Panc1 (cell line): ENCODE measurements around the gene CALHM3. TPM values are rescaled to one million over a fixed set of nuclear protein-coding genes. Genes with fewer than 3 reads are reported as not detected.

Source experiments
- ATAC-seq: fragments of 200-7000 bp; cut with Tn5 transposase; 2 replicates; pipeline ENCODE4 v1.9.1; 2020; ENCODE audit warnings: mild to moderate bottlenecking, moderate library complexity
- BruUV-seq: library from RNA; stranded (reverse); fragments of 400-500 nt; replicated peaks from 2 replicates; lab custom pipeline; 2021; lab: Mats Ljungman, UMichigan
- CTCF ChIA-PET: fragments of 300-600 bp; sonication (Branson Sonifier 250); formaldehyde crosslinking; loops from one replicate; lab custom pipeline; 2022; ENCODE audit warnings: antibody characterized with exemption; lab: Charles Lee
- POLR2A ChIA-PET: fragments of 300-600 bp; sonication (Branson Sonifier 250); formaldehyde crosslinking; loops from one replicate; lab custom pipeline; 2022; ENCODE audit warnings: antibody characterized with exemption; lab: Charles Lee
- DNase-seq: peaks from one replicate; pipeline ENCODE4 v3.0.0-alpha.2; 2010; ENCODE audit warnings: low read depth, low spot score
- H3K27ac ChIP-seq: 2 replicates; pipeline ENCODE4 v1.5.1; 2011; ENCODE audit warnings: mild to moderate bottlenecking, low read length, inconsistent platforms
- H3K27me3 ChIP-seq: fragments of 200-500 bp; sonication (Bioruptor generic); 2 replicates; pipeline ENCODE4 v1.6.0; 2014; ENCODE audit warnings: low read length, inconsistent platforms; ENCODE audit not compliant: control insufficient read depth, insufficient read depth
- H3K36me3 ChIP-seq: fragments of 200-500 bp; sonication (Bioruptor generic); 2 replicates; pipeline ENCODE4 v1.5.1; 2014; ENCODE audit warnings: inconsistent platforms, mild to moderate bottlenecking, low read length, moderate library complexity; ENCODE audit not compliant: control insufficient read depth, insufficient read depth
- H3K4me1 ChIP-seq: 2 replicates; pipeline ENCODE4 v1.5.1; 2011; ENCODE audit warnings: inconsistent platforms, mild to moderate bottlenecking, low read length, moderate library complexity; ENCODE audit not compliant: control insufficient read depth, insufficient read depth
- H3K4me3 ChIP-seq, 2 experiments: 2 replicates each; pipeline ENCODE4 v1.5.1; 2011 to 2012; ENCODE audit warnings: low read depth in 2 of 2, low read length in 2 of 2, mild to moderate bottlenecking in 2 of 2, inconsistent platforms in 1 of 2, moderate library complexity in 1 of 2
- H3K9me3 ChIP-seq: fragments of 200-500 bp; sonication (Bioruptor generic); 2 replicates; pipeline ENCODE4 v1.5.1; 2014; ENCODE audit warnings: low read depth, mild to moderate bottlenecking, inconsistent platforms, low read length, moderate library complexity; ENCODE audit not compliant: control insufficient read depth, insufficient read depth
- CTCF ChIP-seq: fragments of 450-650 bp; IDR thresholded peaks from 2 replicates; pipeline ENCODE4 v1.5.1; 2017; ENCODE audit warnings: mild to moderate bottlenecking
- POLR2AphosphoS5 ChIP-seq: IDR thresholded peaks from 2 replicates; pipeline ENCODE4 v1.6.1; 2012; ENCODE audit warnings: mild to moderate bottlenecking, low read depth, low read length, moderate library complexity
- REST ChIP-seq, 2 experiments: IDR thresholded peaks; 2 replicates each; pipeline ENCODE4 v1.6.1; 2011 to 2012; ENCODE audit warnings: low read depth in 2 of 2, control low read depth in 1 of 2, low read length in 1 of 2, mild to moderate bottlenecking in 1 of 2, moderate library complexity in 1 of 2; ENCODE audit not compliant: insufficient read depth in 1 of 2
- SIN3A ChIP-seq: IDR thresholded peaks from 2 replicates; pipeline ENCODE4 v1.6.1; 2012; ENCODE audit warnings: low read depth, mild to moderate bottlenecking, low read length, moderate library complexity, borderline replicate concordance; ENCODE audit not compliant: insufficient read depth
- TCF7L2 ChIP-seq: IDR thresholded peaks from 2 replicates; pipeline ENCODE4 v1.6.1; 2011; ENCODE audit warnings: mild to moderate bottlenecking, low read depth, low read length, inconsistent platforms
- in situ Hi-C: cut with HindIII; loops from 2 replicates; pipeline ENCODE4 v1.10.0; 2016; ENCODE audit warnings: low sequenced_read_pairs, low pct_unique_long_range_greater_than_20kb
- intact Hi-C: fragments of 100-400 bp; cut with micrococcal nuclease; formaldehyde crosslinking; loops from one replicate; pipeline ENCODE4 v1.10.0; 2022; ENCODE audit not compliant: unreplicated experiment
- total RNA-seq: library from RNA; stranded (reverse); gene quantifications from one replicate; pipeline ENCODE4 v1.2.1, GENCODE V29; 2021; ENCODE audit not compliant: unreplicated experiment

CALHM3 gene
- total RNA-seq, 1 experiment from 2014 or later, result not detected

GRCh38 chr10:103458720-103459119, 20.3 kb downstream of the CALHM3 start, which contains the start of gene CALHM1:
CALHM1 (minus strand) TSS chr10:103458900; CDS start chr10:103458751, 149 bp downstream.
- H3K9me3 ChIP-seq, result no peaks in the 10 kb centered on the region
- peak; percentile 17; the same call in 1 of the 2 replicates for ATAC-seq
- ChIA-PET CTCF (no interaction called here), POLR2A (no interaction called here)
- in situ Hi-C loops, result no loop called here
- DNase-seq, result no peak
- no peak within 1 kb of the TSS for H3K4me3 ChIP-seq
- no peaks in the 10 kb centered on the region for H3K36me3 ChIP-seq
- H3K4me1 ChIP-seq, result no peaks in the 10 kb centered on the region
- TF ChIP-seq REST (IDR thresholded peaks at IDR 0.05; ENCODE audit: insufficient read depth in 1 of 2, low read depth in 2 of 2, low read length in 1 of 2), result no peak
- TF ChIP-seq CTCF, result no peak
- TF ChIP-seq POLR2AphosphoS5, result no peak
- TF ChIP-seq SIN3A, result no peak
- no peak for TF ChIP-seq TCF7L2
- BruUV-seq, result no TSS peak
- no peaks in the 10 kb centered on the region for H3K27me3 ChIP-seq
- no peak within 1 kb of the TSS for H3K27ac ChIP-seq
- intact Hi-C loops, result no loop called here

GRCh38 chr10:103457896-103458583, 21.0 kb downstream of the CALHM3 start:
- ChIA-PET POLR2A (interaction anchor here (0.6 kb wide), 1 partner anchor 12 kb away, joined by 8 read pairs; no protein-coding TSS in a partner anchor), CTCF (interaction anchor here (0.6 kb wide), 1 partner anchor 28 kb away, joined by 3 read pairs; no protein-coding TSS in a partner anchor)
- H3K4me1 ChIP-seq, result no peaks in the 10 kb centered on the region
- no peak overlapping the region for H3K4me3 ChIP-seq
- no peak for TF ChIP-seq SIN3A
- TF ChIP-seq POLR2AphosphoS5, result no peak
- TF ChIP-seq TCF7L2, result no peak
- no peak for TF ChIP-seq CTCF
- no peak for TF ChIP-seq REST (IDR thresholded peaks at IDR 0.05; ENCODE audit: insufficient read depth in 1 of 2, low read depth in 2 of 2, low read length in 1 of 2)
- intact Hi-C loops (no loop called here), in situ Hi-C loops (no loop called here)
- no peak for DNase-seq
- no peak overlapping the region for H3K27ac ChIP-seq
- no peaks in the 10 kb centered on the region for H3K9me3 ChIP-seq
- no peaks in the 10 kb centered on the region for H3K36me3 ChIP-seq
- BruUV-seq, result no TSS peak
- no peak for ATAC-seq
- H3K27me3 ChIP-seq, result no peaks in the 10 kb centered on the region
